Heart left ventricle (tissue), 16 donors: ENCODE data around the gene PCDHB16. TPM values are rescaled to one million over a fixed set of nuclear protein-coding genes. Genes with fewer than 3 reads are reported as not detected.
"Not testable (repeated sequence)": the region's sequence is repeated elsewhere in the genome, so short reads cannot be mapped to it uniquely, and the experiment has no call there.

Experiments
- ATAC-seq, 4 donors: fragments of 200-7000 bp; cut with Tn5 transposase; one replicate each; pipeline ENCODE4 v1.9.1; 2020 to 2022; ENCODE audit warnings: moderate library complexity in 4 of 4, mild to moderate bottlenecking in 3 of 4, moderate number of reproducible peaks in 1 of 4
- DNase-seq, 5 donors: peaks; one replicate each; pipeline ENCODE4 v3.0.0-alpha.2; 2020
- H3K27ac ChIP-seq, 12 donors: fragments of 200-600 bp; sonication (generic) in 4 of 12; one replicate each; pipeline versions ENCODE4 v1.5.0 to v1.8.0; 2016 to 2022; ENCODE audit warnings: mild to moderate bottlenecking in 2 of 12
- H3K27me3 ChIP-seq, 9 donors: fragments of 200-600 bp; sonication (generic) in 2 of 9; one replicate each; pipeline versions ENCODE4 v1.5.1 to v1.8.0; 2016 to 2022; ENCODE audit warnings: mild to moderate bottlenecking in 3 of 9
- H3K36me3 ChIP-seq, 9 donors: fragments of 200-600 bp; sonication (generic) in 2 of 9; one replicate each; pipeline versions ENCODE4 v1.5.0 to v1.8.0; 2018 to 2022; ENCODE audit warnings: mild to moderate bottlenecking in 2 of 9
- H3K4me1 ChIP-seq, 12 donors: fragments of 200-600 bp; sonication (generic) in 4 of 12; one replicate each; pipeline versions ENCODE4 v1.5.0 to v1.8.0; 2016 to 2022; ENCODE audit warnings: mild to moderate bottlenecking in 3 of 12
- H3K4me3 ChIP-seq, 12 donors: fragments of 200-600 bp; sonication (generic) in 4 of 12; one replicate each; pipeline versions ENCODE4 v1.5.0 to v1.8.0; 2017 to 2022; ENCODE audit warnings: mild to moderate bottlenecking in 9 of 12, moderate library complexity in 4 of 12
- H3K9me3 ChIP-seq, 12 donors: fragments of 200-600 bp; sonication (generic) in 4 of 12; one replicate each; pipeline versions ENCODE4 v1.5.0 to v1.8.0; 2016 to 2022; ENCODE audit warnings: mild to moderate bottlenecking in 1 of 12
- CTCF ChIP-seq, 12 donors: fragments of 200-600 bp; sonication (generic) in 4 of 12; IDR thresholded peaks; one replicate each; pipeline versions ENCODE4 v1.5.0 to v1.8.0; 2018 to 2022; ENCODE audit warnings: antibody characterized with exemption in 12 of 12, mild to moderate bottlenecking in 5 of 12
- POLR2A ChIP-seq, 2 donors: fragments of 450-650 bp; IDR thresholded peaks; one replicate each; pipeline ENCODE4 v1.6.1; 2017; ENCODE audit warnings: antibody characterized with exemption in 2 of 2, mild to moderate bottlenecking in 2 of 2, moderate library complexity in 2 of 2
- WGBS, 4 donors: extraction: QIAGEN DNeasy Blood & Tissue Kit in 2 of 4; methylation state at CpG; one replicate each; pipeline versions ENCODE4 v1.1.5 to v1.1.7; 2013 to 2018; 5-methylcytosine and 5-hydroxymethylcytosine counted together
- intact Hi-C, 10 donors: fragments of 100-400 bp; cut with DNase I; formaldehyde crosslinking; loops; one replicate each; pipeline versions ENCODE4 v1.11.1 to v1.14.2; 2022
- polyA plus RNA-seq, 2 donors: library from polyadenylated mRNA; stranded (reverse); fragments of 200-250 nt; gene quantifications; one replicate each; pipeline ENCODE4 v1.2.3, GENCODE V29; 2013
- total RNA-seq, 9 donors: library from RNA; depleted of rRNA in 2 of 9; stranded (reverse); fragments of >200 nt in 2 of 9; fragmentation: NEBNext Ultra II Directional in 3 of 9; extraction: Animal tissue kit (Norgen Biotek cat#: 25700) in 3 of 9; gene quantifications; one replicate each; pipeline versions ENCODE4 v1.1.0 to v1.2.4, GENCODE V29; 2016 to 2023
- donor health status: ischemic (EF 13 %, LVEDD 7.1; RV severe dilation, severe dysfunction).
- donor health status: healthy with polysubstance abuse.
- donor health status: DM: no; HTN: yes; CAD: no.
- donor health status: DM: no; HTN: no; CAD: no.
- donor health status: ischemic (EF 25% LVEDD 6.9; RV normal size, moderate dysfunction).
- donor health status: ischemic (EF 25% LVEDD 5.7; RV mildly dilated, moderate dysfunction).
- donor health status: healthy.
- donor health status: DM: yes; HTN: yes; CAD: no.
- donor health status: ischemic (EF 35%, LVEDD 5.7; RV mildly dilated, moderate dysfunction).
- donor health status: nonischemic (EF 11% LVEDD 7.7; RV severe dilation, severe dysfunction).
- donor health status: DM: yes; HTN: yes; CAD: no.
- donor health status: PGD.
- donor health status: ischemic (EF 29% LVEDD 5.4; RV normal size, mild dysfunction).
- donor health status: nonischemic (EF 23%, LVEDD 6.1; RV moderate dilation, normal function).

The PCDHB16 gene
- total and polyA plus RNA-seq, 11 donors, result 0.76 to 3.9 (median 2.0) TPM

- Histone ChIP-seq H3K9me3 (peaks cover 0 to 94% (median 39%) of the 10 kb centered on the region in 12 donors), H3K36me3 (no peaks in the 10 kb centered on the region), H3K4me3 (peak within 1 kb of the TSS in 8 of 12 donors; percentile 8 to 37 (median 22)), H3K27ac (no peak within 1 kb of the TSS), H3K4me1 (no peaks in the 10 kb centered on the region), H3K27me3 (peaks cover 0 to 35% (median 4%) of the 10 kb centered on the region in 9 donors)
- DNase-seq (no peak), ATAC-seq (no peak)
- TF ChIP-seq POLR2A (IDR thresholded peaks at IDR 0.05) (no peak), CTCF (IDR thresholded peaks at IDR 0.05) (peak in 6 of 12 donors; percentile 17 to 44 (median 31))
- 12 to 16% (median 14%) methylated on average over 18 of the region's 18 CpGs for WGBS, 4 donors
- intact Hi-C loops, result no loop called here
Measured at GRCh38 chr5:141149812-141150211, 32.4 kb upstream of the PCDHB16 start, which contains the start of gene PCDHB6. TSS of gene PCDHB6 (plus strand) at chr5:141150057. CDS start at chr5:141150258, 201 bp downstream.

- ATAC-seq (no peak), DNase-seq (peak in 1 of 5 donors; percentile 43)
- Histone ChIP-seq H3K4me3 (peak overlapping the region in 8 of 12 donors; percentile 8 to 37 (median 22)), H3K27me3 (peaks cover 0 to 36% (median 4%) of the 10 kb centered on the region in 9 donors), H3K9me3 (peaks cover 0 to 96% (median 42%) of the 10 kb centered on the region in 12 donors), H3K36me3 (no peaks in the 10 kb centered on the region), H3K27ac (no peak overlapping the region), H3K4me1 (no peaks in the 10 kb centered on the region)
- intact Hi-C loops, result no loop called here
- 36 to 48% (median 39%) methylated on average over 32 to 33 of the region's 33 CpGs for WGBS, 4 donors
- TF ChIP-seq CTCF (IDR thresholded peaks at IDR 0.05) (no peak), POLR2A (IDR thresholded peaks at IDR 0.05) (no peak)
Measured at GRCh38 chr5:141150224-141150992, 31.8 kb upstream of the PCDHB16 start.

GRCh38 chr5:141150993-141151325 lies 31.2 kb upstream of the PCDHB16 start:
- peaks cover 0 to 38% (median 4%) of the 10 kb centered on the region in 9 donors for H3K27me3 ChIP-seq
- H3K36me3 ChIP-seq, result no peaks in the 10 kb centered on the region
- WGBS, 4 donors, result 29 to 50% (median 38%) methylated on average over 13 of the region's 13 CpGs
- no peak for DNase-seq
- no peaks in the 10 kb centered on the region for H3K4me1 ChIP-seq
- H3K9me3 ChIP-seq, result peaks cover 0 to 98% (median 43%) of the 10 kb centered on the region in 12 donors
- TF ChIP-seq CTCF (IDR thresholded peaks at IDR 0.05), result no peak
- no peak overlapping the region for H3K27ac ChIP-seq
- intact Hi-C loops, result no loop called here
- ATAC-seq, result no peak
- no peak overlapping the region for H3K4me3 ChIP-seq

GRCh38 chr5:141151632-141152031 lies 30.6 kb upstream of the PCDHB16 start:
- H3K4me3 ChIP-seq, ATAC-seq, intact Hi-C loops, H3K4me1 ChIP-seq, H3K36me3 ChIP-seq, H3K27ac ChIP-seq: not testable (repeated sequence)
- 31 to 47% (median 32%) methylated on average over 20 to 40 of the region's 41 CpGs for WGBS, 4 donors
- Histone ChIP-seq H3K9me3 (peaks cover 0 to 98% (median 49%) of the 10 kb centered on the region in 12 donors), H3K27me3 (peaks cover 0 to 44% (median 8%) of the 10 kb centered on the region in 9 donors)
- peak in 1 of 5 donors; percentile 54 for DNase-seq

- H3K4me3 ChIP-seq, H3K4me1 ChIP-seq, H3K27ac ChIP-seq, DNase-seq, ATAC-seq, H3K36me3 ChIP-seq, intact Hi-C loops: not testable (repeated sequence)
- peaks cover 0 to 49% (median 9%) of the 10 kb centered on the region in 9 donors for H3K27me3 ChIP-seq
- 25 to 29% (median 26%) methylated on average over 18 to 36 of the region's 36 CpGs for WGBS, 4 donors
- peaks cover 0 to 98% (median 54%) of the 10 kb centered on the region in 12 donors for H3K9me3 ChIP-seq
Measured at GRCh38 chr5:141152096-141152495, 30.1 kb upstream of the PCDHB16 start.
